Kidney (tissue), 14 donors: ENCODE data around the gene KCNAB2. TPM values are rescaled to one million over a fixed set of nuclear protein-coding genes. Genes with fewer than 3 reads are reported as not detected.

Experiments
- DNase-seq, 5 donors: peaks; one replicate each; pipeline ENCODE4 v3.0.0-alpha.2; 2013 to 2020
- FAIRE-seq: peaks from 2 replicates; lab custom pipeline; 2012; peaks lifted over from hg19 to GRCh38; lab: Jason Lieb, UNC
- H3K27ac ChIP-seq, 2 donors: one replicate each; pipeline ENCODE4 v1.7.0; 2013; ENCODE audit warnings: low read depth in 2 of 2, low read length in 2 of 2, inconsistent platforms in 1 of 2
- H3K27me3 ChIP-seq: one replicate; pipeline ENCODE4 v1.7.1; 2013; ENCODE audit warnings: low read length, inconsistent platforms; ENCODE audit not compliant: control insufficient read depth, insufficient read depth
- H3K36me3 ChIP-seq, 3 donors: one replicate each; pipeline versions ENCODE4 v1.7.0 to v1.7.1; 2013; ENCODE audit warnings: low read length in 3 of 3, control low read depth in 1 of 3, inconsistent platforms in 1 of 3; ENCODE audit not compliant: insufficient read depth in 3 of 3, control insufficient read depth in 2 of 3
- H3K4me1 ChIP-seq, 3 donors: one replicate each; pipeline versions ENCODE4 v1.7.0 to v1.7.1; 2013; ENCODE audit warnings: low read length in 3 of 3, inconsistent platforms in 1 of 3, low read depth in 1 of 3; ENCODE audit not compliant: control insufficient read depth in 2 of 3, insufficient read depth in 2 of 3
- H3K4me3 ChIP-seq, 3 donors: one replicate each; pipeline versions ENCODE4 v1.7.0 to v1.8.1; 2013; ENCODE audit warnings: low read length in 3 of 3, control low read depth in 1 of 3, inconsistent platforms in 1 of 3
- H3K9ac ChIP-seq, 3 donors: one replicate each; pipeline versions ENCODE4 v1.7.0 to v1.7.1; 2013; ENCODE audit warnings: low read length in 3 of 3, control low read depth in 1 of 3, inconsistent platforms in 1 of 3
- H3K9me3 ChIP-seq, 3 donors: one replicate each; pipeline versions ENCODE4 v1.7.0 to v1.7.1; 2013; ENCODE audit warnings: low read length in 3 of 3, control low read depth in 1 of 3, inconsistent platforms in 1 of 3; ENCODE audit not compliant: control insufficient read depth in 2 of 3, insufficient read depth in 1 of 3
- intact Hi-C: fragments of 100-400 bp; cut with DNase I; formaldehyde crosslinking; loops from one replicate; pipeline ENCODE4 v1.11.1; 2022
- polyA plus RNA-seq: library from polyadenylated mRNA; stranded (reverse); fragments of 350-450 nt; fragmentation: Illumina TruSeq; extraction: RNeasy Lipid Tissue Mini Kit (QIAGEN cat#74804); gene quantifications from one replicate; pipeline ENCODE4 v1.2.3, GENCODE V29; 2014; ENCODE audit warnings: low read depth, low replicate concordance; ENCODE audit not compliant: insufficient read depth
- total RNA-seq: library from RNA; stranded (reverse); fragmentation: NEBNext Ultra II Directional; extraction: Animal tissue kit (Norgen Biotek cat#: 25700); gene quantifications from one replicate; pipeline ENCODE4 v1.2.1, GENCODE V29; 2021
- TF ChIP-seq, protein P1 (sequence below): IDR thresholded peaks from 3 replicates; pipeline ENCODE4 v1.5.1; 2012; ENCODE audit warnings: mild to moderate bottlenecking, moderate library complexity, borderline replicate concordance; ENCODE audit not compliant: insufficient read depth; ENCODE audit errors: extremely low read depth
- donor health status: control.
- donor health status: control.
- donor health status: control.
- donor health status: control.
- donor health status: control.
- donor health status: DM: yes; HTN: yes; CAD: no.
- donor health status: Normal renal cell carcinoma (clear cell type).

KCNAB2 gene
- total and polyA plus RNA-seq, 2 donors from 2014 or later = 19.6 to 28.1 TPM

GRCh38 chr1:6030132-6030531 is 15.6 kb upstream of the KCNAB2 start:
- intact Hi-C loops = no loop called here
- FAIRE-seq = no peak
- no peak for DNase-seq
- TF ChIP-seq, protein P1, sequence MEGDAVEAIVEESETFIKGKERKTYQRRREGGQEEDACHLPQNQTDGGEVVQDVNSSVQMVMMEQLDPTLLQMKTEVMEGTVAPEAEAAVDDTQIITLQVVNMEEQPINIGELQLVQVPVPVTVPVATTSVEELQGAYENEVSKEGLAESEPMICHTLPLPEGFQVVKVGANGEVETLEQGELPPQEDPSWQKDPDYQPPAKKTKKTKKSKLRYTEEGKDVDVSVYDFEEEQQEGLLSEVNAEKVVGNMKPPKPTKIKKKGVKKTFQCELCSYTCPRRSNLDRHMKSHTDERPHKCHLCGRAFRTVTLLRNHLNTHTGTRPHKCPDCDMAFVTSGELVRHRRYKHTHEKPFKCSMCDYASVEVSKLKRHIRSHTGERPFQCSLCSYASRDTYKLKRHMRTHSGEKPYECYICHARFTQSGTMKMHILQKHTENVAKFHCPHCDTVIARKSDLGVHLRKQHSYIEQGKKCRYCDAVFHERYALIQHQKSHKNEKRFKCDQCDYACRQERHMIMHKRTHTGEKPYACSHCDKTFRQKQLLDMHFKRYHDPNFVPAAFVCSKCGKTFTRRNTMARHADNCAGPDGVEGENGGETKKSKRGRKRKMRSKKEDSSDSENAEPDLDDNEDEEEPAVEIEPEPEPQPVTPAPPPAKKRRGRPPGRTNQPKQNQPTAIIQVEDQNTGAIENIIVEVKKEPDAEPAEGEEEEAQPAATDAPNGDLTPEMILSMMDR = no peak
- peaks cover 0 to 2% (median 0%) of the 10 kb centered on the region in 3 donors for H3K4me1 ChIP-seq
- H3K9me3 ChIP-seq = no peaks in the 10 kb centered on the region
- H3K9ac ChIP-seq = no peak overlapping the region
- peaks cover 3% of the 10 kb centered on the region for H3K27me3 ChIP-seq
- H3K36me3 ChIP-seq = no peaks in the 10 kb centered on the region
- no peak overlapping the region for H3K27ac ChIP-seq
- no peak overlapping the region for H3K4me3 ChIP-seq

- intact Hi-C loops = no loop called here
- Histone ChIP-seq H3K27me3 (peaks cover 3% of the 10 kb centered on the region), H3K4me1 (peaks cover 0 to 2% (median 0%) of the 10 kb centered on the region in 3 donors), H3K4me3 (no peak overlapping the region), H3K27ac (no peak overlapping the region), H3K9ac (no peak overlapping the region), H3K9me3 (no peaks in the 10 kb centered on the region), H3K36me3 (no peaks in the 10 kb centered on the region)
- TF ChIP-seq, protein P1 = no peak
- DNase-seq (no peak), FAIRE-seq (no peak)
Observed at GRCh38 chr1:6030547-6031261, 15.0 kb upstream of the KCNAB2 start.

GRCh38 chr1:6033124-6033523 is 12.6 kb upstream of the KCNAB2 start:
- Histone ChIP-seq H3K27ac (no peak overlapping the region), H3K9me3 (no peaks in the 10 kb centered on the region), H3K36me3 (no peaks in the 10 kb centered on the region), H3K4me1 (no peaks in the 10 kb centered on the region), H3K9ac (no peak overlapping the region), H3K27me3 (peaks cover 3% of the 10 kb centered on the region), H3K4me3 (peak overlapping the region in 1 of 3 donors; percentile 11)
- DNase-seq (no peak), FAIRE-seq (no peak)
- TF ChIP-seq, protein P1 = no peak
- intact Hi-C loops = no loop called here
